Gastrocnemius medialis (tissue), 4 donors: ENCODE data around the gene LPAR5.

Experiments
- CTCF ChIP-seq, 5 experiments: fragments of 450-650 bp in 3 of 5; fragments of 200-600 bp in 2 of 5; sonication (generic) in 2 of 5; IDR thresholded peaks in 4 of 5; conservative IDR thresholded peaks in 1 of 5; 1 replicate in 4 of 5; 2 replicates in 1 of 5; pipeline ENCODE4 v1.5.1; 2016 to 2019; ENCODE audit warnings: antibody characterized with exemption in 5 of 5, mild to moderate bottlenecking in 3 of 5, moderate library complexity in 3 of 5
- POLR2A ChIP-seq, 2 donors: fragments of 450-650 bp; IDR thresholded peaks; one replicate each; pipeline ENCODE4 v1.6.1; 2017; ENCODE audit warnings: antibody characterized with exemption in 2 of 2, mild to moderate bottlenecking in 2 of 2, moderate library complexity in 2 of 2

- TF ChIP-seq CTCF (IDR thresholded peaks at IDR 0.05 in 4 of 5, conservative IDR thresholded peaks at IDR 0.05 in 1 of 5) (no peak), POLR2A (IDR thresholded peaks at IDR 0.05) (no peak)
Measured at GRCh38 chr12:6676962-6677361, 41.2 kb upstream of the LPAR5 start.
